ENCODE data around the gene OGFOD2. TPM values are rescaled to one million over a fixed set of nuclear protein-coding genes. Genes with fewer than 3 reads are reported as not detected.

OGFOD2 gene
- total and polyA plus RNA-seq, 2 of the 13 experiments (the other 11 are each of a cell fraction or from before 2014, with no cell fraction given), result 13.2 to 14.6 TPM

DNA sequence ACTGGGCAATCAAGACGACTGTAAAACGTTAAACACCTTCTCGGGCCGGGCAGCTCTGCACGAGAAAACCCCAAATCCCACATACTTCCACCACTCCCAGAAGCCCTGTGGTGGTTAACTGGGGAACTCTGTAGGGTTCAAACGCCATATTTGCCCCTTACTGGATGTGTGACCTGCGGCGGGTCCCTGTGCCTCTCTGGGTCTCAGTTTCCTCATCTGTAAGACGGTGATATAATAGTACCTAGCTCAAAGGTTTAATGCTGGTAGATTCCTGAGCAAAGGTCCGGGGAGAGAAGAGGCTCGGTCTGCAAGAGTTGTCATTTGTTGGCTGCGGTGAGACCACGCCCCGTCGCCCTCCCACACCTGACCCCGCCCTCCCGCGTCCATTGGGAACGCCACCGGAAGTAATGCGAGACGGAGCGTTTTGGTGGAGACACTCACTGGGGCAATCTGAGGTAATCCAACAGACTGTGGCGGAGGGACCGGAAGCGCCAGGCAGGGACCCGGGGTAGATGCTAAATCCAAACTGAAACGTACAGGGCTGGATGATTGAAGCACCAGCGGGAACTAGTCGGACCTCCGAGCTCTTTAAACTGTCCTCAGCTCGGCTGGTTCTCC, 661 bp upstream of the OGFOD2 start (continued):
- TF ChIP-seq ZNF33A (CRISPR knock-in tag; IDR thresholded peaks at IDR 0.05; ENCODE audit: borderline replicate concordance) (0 out of 2 replicates have a peak, but pooled peaks have one; percentile 56), SMYD3 (CRISPR knock-in tag; IDR thresholded peaks at IDR 0.05) (no peak), HOXA9 (CRISPR knock-in tag; IDR thresholded peaks at IDR 0.05; ENCODE audit: borderline replicate concordance) (no peak), SCMH1 (CRISPR knock-in tag; IDR thresholded peaks at IDR 0.05; ENCODE audit: borderline replicate concordance) (no peak), FIP1L1 (IDR thresholded peaks at IDR 0.05; ENCODE audit: borderline replicate concordance, insufficient read depth, low read depth, low read length) (no peak), RBFOX2 (IDR thresholded peaks at IDR 0.05; ENCODE audit: low read depth, low read length) (no peak), ZNF639 (CRISPR knock-in tag; conservative IDR thresholded peaks at IDR 0.05) (peak; percentile 61; the same call in 1 of the 2 replicates), HOXA5 (CRISPR knock-in tag; IDR thresholded peaks at IDR 0.05) (peak; percentile 64; the same call in 1 of the 2 replicates), ZHX2 (IDR thresholded peaks at IDR 0.05; ENCODE audit: low read depth) (peak; percentile 80), ZHX2 (CRISPR knock-in tag; IDR thresholded peaks at IDR 0.05; ENCODE audit: borderline replicate concordance) (no peak), GLI4 (CRISPR knock-in tag; IDR thresholded peaks at IDR 0.05; ENCODE audit: borderline replicate concordance) (no peak), ZNF746 (CRISPR knock-in tag; IDR thresholded peaks at IDR 0.05) (no peak), GATAD2A (CRISPR knock-in tag; IDR thresholded peaks at IDR 0.05) (peak; percentile 47), ZFYVE20 (CRISPR knock-in tag; IDR thresholded peaks at IDR 0.05; ENCODE audit: borderline replicate concordance, low read depth) (no peak), ZNF484 (CRISPR knock-in tag; IDR thresholded peaks at IDR 0.05; ENCODE audit: borderline replicate concordance, low read depth) (no peak), CBX1 (IDR thresholded peaks at IDR 0.05; ENCODE audit: low read depth) (no peak), FOXA3 (CRISPR knock-in tag; IDR thresholded peaks at IDR 0.05) (no peak; the same call in 1 of the 2 replicates), KMT2B (CRISPR knock-in tag; IDR thresholded peaks at IDR 0.05) (peak; percentile 67)
- TF ChIP-seq, protein P1, sequence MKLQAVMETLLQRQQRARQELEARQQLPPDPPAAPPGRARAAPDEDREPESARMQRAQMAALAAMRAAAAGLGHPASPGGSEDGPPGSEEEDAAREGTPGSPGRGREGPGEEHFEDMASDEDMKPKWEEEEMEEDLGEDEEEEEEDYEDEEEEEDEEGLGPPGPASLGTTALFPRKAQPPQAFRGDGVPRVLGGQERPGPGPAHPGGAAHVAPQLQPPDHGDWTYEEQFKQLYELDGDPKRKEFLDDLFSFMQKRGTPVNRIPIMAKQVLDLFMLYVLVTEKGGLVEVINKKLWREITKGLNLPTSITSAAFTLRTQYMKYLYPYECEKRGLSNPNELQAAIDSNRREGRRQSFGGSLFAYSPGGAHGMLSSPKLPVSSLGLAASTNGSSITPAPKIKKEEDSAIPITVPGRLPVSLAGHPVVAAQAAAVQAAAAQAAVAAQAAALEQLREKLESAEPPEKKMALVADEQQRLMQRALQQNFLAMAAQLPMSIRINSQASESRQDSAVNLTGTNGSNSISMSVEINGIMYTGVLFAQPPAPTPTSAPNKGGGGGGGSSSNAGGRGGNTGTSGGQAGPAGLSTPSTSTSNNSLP (IDR thresholded peaks at IDR 0.05; ENCODE audit: low read depth, low read length), result peak; percentile 57; the same call in 1 of the 2 replicates
- TF ChIP-seq, protein P2, sequence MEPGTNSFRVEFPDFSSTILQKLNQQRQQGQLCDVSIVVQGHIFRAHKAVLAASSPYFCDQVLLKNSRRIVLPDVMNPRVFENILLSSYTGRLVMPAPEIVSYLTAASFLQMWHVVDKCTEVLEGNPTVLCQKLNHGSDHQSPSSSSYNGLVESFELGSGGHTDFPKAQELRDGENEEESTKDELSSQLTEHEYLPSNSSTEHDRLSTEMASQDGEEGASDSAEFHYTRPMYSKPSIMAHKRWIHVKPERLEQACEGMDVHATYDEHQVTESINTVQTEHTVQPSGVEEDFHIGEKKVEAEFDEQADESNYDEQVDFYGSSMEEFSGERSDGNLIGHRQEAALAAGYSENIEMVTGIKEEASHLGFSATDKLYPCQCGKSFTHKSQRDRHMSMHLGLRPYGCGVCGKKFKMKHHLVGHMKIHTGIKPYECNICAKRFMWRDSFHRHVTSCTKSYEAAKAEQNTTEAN (CRISPR knock-in tag; conservative IDR thresholded peaks at IDR 0.05), result no peak

Measured in HepG2 (cell line).